Measurements from ENCODE around the gene NDUFB4.
A peak's percentile ranks its signal among the peaks of the same experiment; 100 is the strongest.

NDUFB4 gene

DNA sequence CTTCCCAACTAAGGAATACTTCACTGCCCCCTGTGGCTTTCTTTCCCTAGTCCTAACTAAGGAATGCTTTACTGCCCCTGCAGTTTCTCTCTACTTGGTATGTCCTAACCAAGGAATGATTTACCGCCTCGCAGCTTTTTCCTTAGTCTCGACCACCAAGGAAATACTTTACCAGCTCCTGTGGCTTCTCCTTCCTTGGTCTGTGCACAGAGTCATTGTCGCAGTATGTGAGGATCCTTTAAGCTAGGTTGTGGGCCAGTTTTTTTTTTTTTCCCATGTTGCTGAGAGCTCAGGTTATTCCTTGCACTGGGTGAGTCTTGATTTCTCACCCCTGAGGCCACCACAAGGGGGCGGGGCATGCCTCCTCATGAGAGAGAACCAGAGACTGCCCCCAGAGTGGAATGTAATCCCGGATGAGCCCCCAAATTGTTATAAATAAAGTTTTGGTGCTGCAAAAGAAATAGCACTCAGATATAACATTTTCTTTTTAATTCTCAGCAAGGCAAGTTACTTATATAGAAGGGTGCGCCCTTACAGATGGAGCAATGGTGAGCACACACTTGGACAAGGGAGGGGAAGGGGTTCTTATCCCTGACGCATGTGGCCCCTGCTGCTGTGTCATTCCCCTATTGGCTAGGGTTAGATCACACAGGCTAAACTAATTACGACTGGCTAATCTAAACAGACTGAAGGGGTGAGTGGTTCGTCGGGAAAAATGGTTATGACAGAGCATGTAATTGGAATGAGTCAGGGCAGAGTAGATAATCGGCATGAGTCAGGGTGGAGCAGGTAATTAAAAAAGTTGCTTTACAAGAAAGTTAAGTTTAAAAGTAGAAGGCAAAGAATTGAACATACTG, 27.0 kb downstream of the NDUFB4 start:
- no peak overlapping the region for H4K5ac ChIP-seq (ENCODE audit: low read length)
- no peak overlapping the region for H3K4me3 ChIP-seq (ENCODE audit: low read length)
- no peak overlapping the region for H3K56ac ChIP-seq (ENCODE audit: low read length)
- H3K79me1 ChIP-seq (ENCODE audit: low read length), result no peaks in the 10 kb centered on the region
- no peak overlapping the region for H4K8ac ChIP-seq (ENCODE audit: low read depth, low read length)
- no peak overlapping the region for H3K27ac ChIP-seq (ENCODE audit: low read depth, low read length)
- no CpG with 5 or more reads among the region's 12 CpGs for WGBS (ENCODE audit: extremely low coverage, insufficient coverage, low lambda C conversion rate)
- no peak overlapping the region for H3K23ac ChIP-seq (ENCODE audit: low read length)
- no peak overlapping the region for H2BK15ac ChIP-seq (replicated peaks; ENCODE audit: low read depth)
- H2BK5ac ChIP-seq (ENCODE audit: low read length), result no peak overlapping the region
- H3K4ac ChIP-seq (ENCODE audit: low read depth, low read length), result no peak overlapping the region
- no peaks in the 10 kb centered on the region for H3K36me3 ChIP-seq (ENCODE audit: control insufficient read depth, insufficient read depth, low read length)
- no peak overlapping the region for H2AK5ac ChIP-seq (ENCODE audit: low read length)
- no peaks in the 10 kb centered on the region for H3K4me1 ChIP-seq (ENCODE audit: control insufficient read depth, low read depth, low read length)
- no peaks in the 10 kb centered on the region for H3K27me3 ChIP-seq (ENCODE audit: insufficient read depth, low read length, poor library complexity)
- no peak overlapping the region for H3K4me2 ChIP-seq (ENCODE audit: low read length)
- no peak overlapping the region for H3K18ac ChIP-seq (ENCODE audit: low read length)
- no peak overlapping the region for H2BK120ac ChIP-seq (ENCODE audit: low read depth, low read length)
- peak; percentile 60 for DNase-seq
- H3K79me2 ChIP-seq (ENCODE audit: control insufficient read depth, insufficient read depth, low read length), result no peaks in the 10 kb centered on the region
- no peak overlapping the region for H3K9ac ChIP-seq (ENCODE audit: low read length)

DNA sequence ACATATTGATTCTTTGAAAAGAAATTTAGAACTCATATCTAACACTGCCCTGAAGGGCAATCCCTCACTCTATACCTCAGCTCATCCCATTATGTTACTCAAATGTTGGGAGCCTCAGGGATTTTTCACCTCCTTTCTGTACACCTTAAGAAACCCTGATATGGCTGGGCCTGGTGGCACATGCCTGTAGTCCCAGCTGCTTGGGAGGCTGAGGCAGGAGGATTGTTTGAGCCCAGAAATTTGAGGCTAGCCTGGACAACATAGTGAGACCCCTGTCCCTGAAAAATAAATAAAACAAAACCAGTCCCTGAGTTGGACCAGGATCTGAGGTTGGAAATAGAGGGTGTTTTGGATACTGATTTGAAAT, 27.6 kb downstream of the NDUFB4 start:
- Histone ChIP-seq H3K36me3 (ENCODE audit: control insufficient read depth, insufficient read depth, low read length) (no peaks in the 10 kb centered on the region), H3K79me1 (ENCODE audit: low read length) (no peaks in the 10 kb centered on the region), H2BK120ac (ENCODE audit: low read depth, low read length) (no peak overlapping the region), H3K23ac (ENCODE audit: low read length) (no peak overlapping the region), H2AK5ac (ENCODE audit: low read length) (no peak overlapping the region), H3K79me2 (ENCODE audit: control insufficient read depth, insufficient read depth, low read length) (no peaks in the 10 kb centered on the region), H4K8ac (ENCODE audit: low read depth, low read length) (no peak overlapping the region), H3K4me3 (ENCODE audit: low read length) (no peak overlapping the region), H4K5ac (ENCODE audit: low read length) (no peak overlapping the region), H2BK5ac (ENCODE audit: low read length) (no peak overlapping the region), H3K4me1 (ENCODE audit: control insufficient read depth, low read depth, low read length) (no peaks in the 10 kb centered on the region), H3K18ac (ENCODE audit: low read length) (no peak overlapping the region), H3K27me3 (ENCODE audit: insufficient read depth, low read length, poor library complexity) (no peaks in the 10 kb centered on the region), H2BK15ac (replicated peaks; ENCODE audit: low read depth) (no peak overlapping the region), H3K27ac (ENCODE audit: low read depth, low read length) (no peak overlapping the region), H3K56ac (ENCODE audit: low read length) (no peak overlapping the region), H3K4ac (ENCODE audit: low read depth, low read length) (no peak overlapping the region), H3K9ac (ENCODE audit: low read length) (no peak overlapping the region), H3K4me2 (ENCODE audit: low read length) (no peak overlapping the region)
- DNase-seq, result no peak

DNA sequence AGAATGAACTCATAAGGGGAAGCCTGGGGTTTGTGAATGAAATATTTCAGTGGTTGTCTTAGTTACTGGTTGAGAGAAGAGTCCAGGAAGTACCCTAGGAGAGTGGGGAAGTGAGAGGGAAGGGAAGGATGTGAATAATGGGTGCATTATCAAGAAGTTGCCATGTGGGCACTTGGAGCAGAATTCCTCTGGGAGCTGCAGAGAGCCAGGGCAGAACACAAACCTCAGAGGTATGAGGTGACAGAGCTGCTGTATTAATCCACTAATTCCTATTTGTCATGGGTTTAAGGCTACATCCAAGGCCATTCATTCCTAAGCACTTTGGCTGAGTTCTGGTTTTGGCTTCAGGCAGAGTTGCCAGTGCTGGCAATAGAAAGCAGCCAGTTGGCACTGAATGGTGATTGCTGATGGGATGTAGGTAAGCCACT, 29.0 kb downstream of the NDUFB4 start:
- Histone ChIP-seq H4K8ac (ENCODE audit: low read depth, low read length) (no peak overlapping the region), H2BK120ac (ENCODE audit: low read depth, low read length) (no peak overlapping the region), H3K23ac (ENCODE audit: low read length) (no peak overlapping the region), H3K27me3 (ENCODE audit: insufficient read depth, low read length, poor library complexity) (no peaks in the 10 kb centered on the region), H3K4me1 (ENCODE audit: control insufficient read depth, low read depth, low read length) (no peaks in the 10 kb centered on the region), H3K4ac (ENCODE audit: low read depth, low read length) (no peak overlapping the region), H3K36me3 (ENCODE audit: control insufficient read depth, insufficient read depth, low read length) (no peaks in the 10 kb centered on the region), H3K9ac (ENCODE audit: low read length) (no peak overlapping the region), H2BK5ac (ENCODE audit: low read length) (no peak overlapping the region), H3K56ac (ENCODE audit: low read length) (no peak overlapping the region), H3K27ac (ENCODE audit: low read depth, low read length) (no peak overlapping the region), H3K18ac (ENCODE audit: low read length) (no peak overlapping the region), H3K79me1 (ENCODE audit: low read length) (no peaks in the 10 kb centered on the region), H2AK5ac (ENCODE audit: low read length) (no peak overlapping the region), H4K5ac (ENCODE audit: low read length) (no peak overlapping the region), H3K4me2 (ENCODE audit: low read length) (no peak overlapping the region), H3K79me2 (ENCODE audit: control insufficient read depth, insufficient read depth, low read length) (no peaks in the 10 kb centered on the region), H2BK15ac (replicated peaks; ENCODE audit: low read depth) (no peak overlapping the region), H3K4me3 (ENCODE audit: low read length) (no peak overlapping the region)
- no peak for DNase-seq

DNA sequence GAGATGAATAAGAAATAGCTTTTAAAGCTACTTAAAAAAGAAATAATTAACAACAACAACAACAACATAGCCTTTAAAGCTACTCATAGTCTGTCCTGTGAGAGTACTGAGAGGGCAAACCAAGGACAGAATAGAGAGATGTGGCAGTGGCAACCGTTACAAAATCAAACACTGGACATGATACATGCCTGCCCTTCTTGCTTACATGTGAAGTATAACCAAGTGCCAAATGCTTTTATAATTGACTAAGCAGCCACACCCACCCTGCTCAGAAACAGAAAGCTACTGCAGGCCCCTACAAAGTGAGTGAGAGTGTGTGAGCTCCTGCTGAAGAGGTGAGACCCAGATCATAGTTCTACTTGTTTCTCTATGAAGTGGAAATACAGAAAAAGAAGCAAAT, 38.4 kb downstream of the NDUFB4 start:
- H4K5ac ChIP-seq (ENCODE audit: low read length), result no peak overlapping the region
- H3K56ac ChIP-seq (ENCODE audit: low read length), result no peak overlapping the region
- no peaks in the 10 kb centered on the region for H3K4me1 ChIP-seq (ENCODE audit: control insufficient read depth, low read depth, low read length)
- H3K4me3 ChIP-seq (ENCODE audit: low read length), result no peak overlapping the region
- H2BK5ac ChIP-seq (ENCODE audit: low read length), result no peak overlapping the region
- no peak overlapping the region for H3K9ac ChIP-seq (ENCODE audit: low read length)
- no peak overlapping the region for H3K23ac ChIP-seq (ENCODE audit: low read length)
- no peaks in the 10 kb centered on the region for H3K79me2 ChIP-seq (ENCODE audit: control insufficient read depth, insufficient read depth, low read length)
- no peak overlapping the region for H3K18ac ChIP-seq (ENCODE audit: low read length)
- H3K27ac ChIP-seq (ENCODE audit: low read depth, low read length), result no peak overlapping the region
- no peak overlapping the region for H2BK15ac ChIP-seq (replicated peaks; ENCODE audit: low read depth)
- H3K79me1 ChIP-seq (ENCODE audit: low read length), result no peaks in the 10 kb centered on the region
- H3K36me3 ChIP-seq (ENCODE audit: control insufficient read depth, insufficient read depth, low read length), result no peaks in the 10 kb centered on the region
- no peak for DNase-seq
- H3K4me2 ChIP-seq (ENCODE audit: low read length), result no peak overlapping the region
- no CpG with 5 or more reads among the region's 1 CpG for WGBS (ENCODE audit: extremely low coverage, insufficient coverage, low lambda C conversion rate)
- H3K4ac ChIP-seq (ENCODE audit: low read depth, low read length), result no peak overlapping the region
- no peak overlapping the region for H2BK120ac ChIP-seq (ENCODE audit: low read depth, low read length)
- no peak overlapping the region for H4K8ac ChIP-seq (ENCODE audit: low read depth, low read length)
- no peak overlapping the region for H2AK5ac ChIP-seq (ENCODE audit: low read length)
- H3K27me3 ChIP-seq (ENCODE audit: insufficient read depth, low read length, poor library complexity), result no peaks in the 10 kb centered on the region

DNA sequence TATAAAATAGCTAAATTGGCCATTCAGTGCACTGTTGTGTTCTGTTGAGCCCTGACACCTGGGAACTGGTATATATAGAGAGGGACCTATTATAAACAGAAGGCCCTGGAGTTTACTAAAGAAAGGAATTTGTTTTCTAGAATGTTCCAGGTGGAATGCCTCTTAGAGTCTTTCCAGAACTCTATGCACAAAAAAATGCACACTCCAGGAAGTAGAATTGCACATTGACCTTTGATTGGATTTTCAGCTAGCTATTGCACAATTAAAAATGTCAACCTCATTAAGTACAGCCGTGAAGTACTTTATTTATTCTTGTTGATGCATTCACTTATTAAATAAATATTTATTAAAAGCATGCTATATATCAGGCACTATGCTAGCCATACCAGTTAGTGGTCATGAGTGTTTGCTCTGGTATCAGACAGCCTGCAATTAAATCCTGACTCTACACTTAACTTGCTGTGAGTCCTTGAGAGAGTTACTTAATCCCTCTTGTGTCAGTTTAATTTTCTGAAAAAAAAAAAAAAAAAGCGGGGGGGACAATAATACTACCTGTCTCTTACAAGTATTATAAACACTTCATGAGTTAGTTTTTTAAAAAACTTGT, 40.8 kb downstream of the NDUFB4 start:
- Histone ChIP-seq H3K4me3 (ENCODE audit: low read length) (no peak overlapping the region), H3K79me1 (ENCODE audit: low read length) (no peaks in the 10 kb centered on the region), H3K79me2 (ENCODE audit: control insufficient read depth, insufficient read depth, low read length) (no peaks in the 10 kb centered on the region), H4K5ac (ENCODE audit: low read length) (no peak overlapping the region), H3K4me1 (ENCODE audit: control insufficient read depth, low read depth, low read length) (no peaks in the 10 kb centered on the region), H3K56ac (ENCODE audit: low read length) (no peak overlapping the region), H3K36me3 (ENCODE audit: control insufficient read depth, insufficient read depth, low read length) (no peaks in the 10 kb centered on the region), H4K8ac (ENCODE audit: low read depth, low read length) (no peak overlapping the region), H2AK5ac (ENCODE audit: low read length) (no peak overlapping the region), H3K4ac (ENCODE audit: low read depth, low read length) (no peak overlapping the region), H3K4me2 (ENCODE audit: low read length) (no peak overlapping the region), H2BK5ac (ENCODE audit: low read length) (no peak overlapping the region), H2BK120ac (ENCODE audit: low read depth, low read length) (no peak overlapping the region), H3K27ac (ENCODE audit: low read depth, low read length) (no peak overlapping the region), H3K23ac (ENCODE audit: low read length) (no peak overlapping the region), H2BK15ac (replicated peaks; ENCODE audit: low read depth) (no peak overlapping the region), H3K27me3 (ENCODE audit: insufficient read depth, low read length, poor library complexity) (no peaks in the 10 kb centered on the region), H3K9ac (ENCODE audit: low read length) (no peak overlapping the region), H3K18ac (ENCODE audit: low read length) (no peak overlapping the region)
- DNase-seq, result no peak
- WGBS (ENCODE audit: extremely low coverage, insufficient coverage, low lambda C conversion rate), result no CpG with 5 or more reads among the region's 2 CpGs

All from mesendoderm (in vitro differentiated cells).